A673 (cell line): ENCODE results near the gene LGALS7B. TPM values are rescaled to one million over a fixed set of nuclear protein-coding genes. Genes with fewer than 3 reads are reported as not detected.

Experiments used
- BruUV-seq: library from RNA; stranded (reverse); fragments of 400-500 nt; replicated peaks from 2 replicates; lab custom pipeline; 2021; lab: Mats Ljungman, UMichigan
- CTCF ChIA-PET: fragments of 300-600 bp; sonication (Branson Sonifier 250); formaldehyde crosslinking; loops from one replicate; lab custom pipeline; 2022; ENCODE audit warnings: antibody characterized with exemption; lab: Charles Lee
- POLR2A ChIA-PET: fragments of 300-600 bp; sonication (Branson Sonifier 250); formaldehyde crosslinking; loops from one replicate; lab custom pipeline; 2022; ENCODE audit warnings: antibody characterized with exemption; ENCODE audit not compliant: low non-redundant PET; lab: Charles Lee
- DNase-seq: peaks from one replicate; pipeline ENCODE4 v3.0.0-alpha.2; 2015; ENCODE audit warnings: low spot score
- H3K27ac ChIP-seq: fragments of 200-600 bp; sonication (generic); 2 replicates; pipeline ENCODE4 v1.5.1; 2016; ENCODE audit warnings: mixed run types, low read depth, mild to moderate bottlenecking, mixed read lengths, antibody characterized with exemption, low read length; ENCODE audit not compliant: poor library complexity, severe bottlenecking
- H3K27me3 ChIP-seq: fragments of 200-600 bp; sonication (generic); replicated peaks from 2 replicates; pipeline ENCODE4 v1.6.1; 2017; ENCODE audit warnings: mixed run types, low read depth, mild to moderate bottlenecking, mixed read lengths, antibody characterized with exemption, low read length; ENCODE audit not compliant: insufficient read depth, poor library complexity
- H3K36me3 ChIP-seq: fragments of 200-600 bp; sonication (generic); 2 replicates; pipeline ENCODE4 v1.6.1; 2016; ENCODE audit warnings: mixed run types, mild to moderate bottlenecking, mixed read lengths, antibody characterized with exemption, low read length; ENCODE audit not compliant: insufficient read depth, poor library complexity, severe bottlenecking
- H3K4me1 ChIP-seq: fragments of 200-600 bp; sonication (generic); 2 replicates; pipeline ENCODE4 v1.6.1; 2017; ENCODE audit warnings: mixed run types, mild to moderate bottlenecking, mixed read lengths, antibody characterized with exemption, low read length; ENCODE audit not compliant: insufficient read depth, poor library complexity, severe bottlenecking
- H3K4me3 ChIP-seq: fragments of 200-600 bp; sonication (generic); 2 replicates; pipeline ENCODE4 v1.5.1; 2016; ENCODE audit warnings: low read depth, mixed run types, mild to moderate bottlenecking, mixed read lengths, low read length; ENCODE audit not compliant: poor library complexity, severe bottlenecking
- H3K9me3 ChIP-seq: fragments of 200-600 bp; sonication (generic); 2 replicates; pipeline ENCODE4 v1.6.1; 2016; ENCODE audit warnings: mixed run types, low read depth, mild to moderate bottlenecking, mixed read lengths, antibody characterized with exemption, low read length; ENCODE audit not compliant: poor library complexity, severe bottlenecking
- CTCF ChIP-seq: fragments of 300-800, 200-600 bp; sonication (generic); conservative IDR thresholded peaks from 2 replicates; pipeline ENCODE4 v1.5.1; 2017; ENCODE audit warnings: low read depth, mild to moderate bottlenecking, antibody characterized with exemption, low read length, moderate library complexity, mixed read lengths
- EZH2 ChIP-seq: fragments of 200-600 bp; sonication (generic); IDR thresholded peaks from 2 replicates; pipeline ENCODE4 v1.6.1; 2017; ENCODE audit warnings: borderline replicate concordance, low read depth, mild to moderate bottlenecking, mixed read lengths, antibody characterized with exemption, low read length; ENCODE audit not compliant: poor library complexity, severe bottlenecking
- intact Hi-C: fragments of 100-400 bp; cut with micrococcal nuclease; formaldehyde crosslinking; loops from one replicate; pipeline ENCODE4 v1.10.0; 2022; ENCODE audit not compliant: unreplicated experiment
- total RNA-seq: library from RNA; stranded (reverse); gene quantifications from 2 replicates; pipeline ENCODE4 v1.2.3, GENCODE V29; 2021

The LGALS7B gene
- total RNA-seq, 1 experiment from 2014 or later: not detected

GRCh38 chr19:38834590-38834989, 45.6 kb downstream of the LGALS7B start:
- H3K4me3 ChIP-seq: no peak overlapping the region
- DNase-seq: no peak
- H3K27ac ChIP-seq: no peak overlapping the region
- no TSS peak for BruUV-seq
- no peaks in the 10 kb centered on the region for H3K9me3 ChIP-seq
- ChIA-PET POLR2A (no interaction called here), CTCF (no interaction called here)
- H3K4me1 ChIP-seq: peaks cover 12% of the 10 kb centered on the region
- peaks cover 44% of the 10 kb centered on the region for H3K36me3 ChIP-seq
- H3K27me3 ChIP-seq: no peaks in the 10 kb centered on the region
- intact Hi-C loops: no loop called here
- TF ChIP-seq EZH2 (no peak), CTCF (no peak)

GRCh38 chr19:38836159-38836982, 47.4 kb downstream of the LGALS7B start:
- ChIA-PET CTCF (no interaction called here), POLR2A (no interaction called here)
- no peak for DNase-seq
- H3K9me3 ChIP-seq: no peaks in the 10 kb centered on the region
- BruUV-seq: no TSS peak
- H3K36me3 ChIP-seq: peaks cover 62% of the 10 kb centered on the region
- TF ChIP-seq CTCF: no peak
- TF ChIP-seq EZH2: no peak
- no peak overlapping the region for H3K27ac ChIP-seq
- intact Hi-C loops: no loop called here
- H3K27me3 ChIP-seq: no peaks in the 10 kb centered on the region
- H3K4me3 ChIP-seq: no peak overlapping the region
- peaks cover 6% of the 10 kb centered on the region for H3K4me1 ChIP-seq

GRCh38 chr19:38836983-38837626, 48.1 kb downstream of the LGALS7B start:
- no peak overlapping the region for H3K27ac ChIP-seq
- BruUV-seq: no TSS peak
- intact Hi-C loops: no loop called here

More at GRCh38 chr19:38836983-38837626, 48.1 kb downstream of the LGALS7B start:
- ChIA-PET POLR2A (no interaction called here), CTCF (no interaction called here)
- H3K4me1 ChIP-seq: peaks cover 9% of the 10 kb centered on the region
- no peak for DNase-seq
- peaks cover 69% of the 10 kb centered on the region for H3K36me3 ChIP-seq
- no peaks in the 10 kb centered on the region for H3K9me3 ChIP-seq
- H3K27me3 ChIP-seq: no peaks in the 10 kb centered on the region
- TF ChIP-seq EZH2: no peak
- no peak for TF ChIP-seq CTCF
- H3K4me3 ChIP-seq: no peak overlapping the region
